ENCODE results near the gene SP140L. TPM values are rescaled to one million over a fixed set of nuclear protein-coding genes. Genes with fewer than 3 reads are reported as not detected.
A peak's percentile ranks its signal among the peaks of the same experiment; 100 is the strongest.
"Not testable (repeated sequence)": the region's sequence is repeated elsewhere in the genome, so short reads cannot be mapped to it uniquely, and the experiment has no call there.

SP140L gene
- 10 to 100 TPM; 11.4 to 11.5 TPM for total RNA-seq

GRCh38 chr2:230326453-230327417, at the start of gene SP140L:
SP140L (plus strand) TSS chr2:230327193; CDS start chr2:230327270, 77 bp downstream.
- Histone ChIP-seq H3K27me3 (replicated peaks; ENCODE audit: insufficient read depth) (no peaks in the 10 kb centered on the region), H3K9me3 (peaks cover 4% of the 10 kb centered on the region), H3K27ac (peak within 1 kb of the TSS; percentile 49 to 70), H3K4me3 (peak within 1 kb of the TSS; percentile 88), H3K4me1 (ENCODE audit: control insufficient read depth in 1 of 2, low read depth in 2 of 2) (peaks cover 5 to 8% of the 10 kb centered on the region in 2 donors), H3K36me3 (no peaks in the 10 kb centered on the region)
- ATAC-seq (ENCODE audit: insufficient number of reproducible peaks, low FRiP score, low read depth), result peak; percentile 85
- no peak for TF ChIP-seq CTCF (IDR thresholded peaks at IDR 0.05)
- DNase-seq (ENCODE audit: low spot score), result peak; percentile 28

GRCh38 chr2:230282936-230283335, 44.1 kb upstream of the SP140L start:
- Histone ChIP-seq H3K4me3 (no peak overlapping the region), H3K27me3 (replicated peaks; ENCODE audit: insufficient read depth) (no peaks in the 10 kb centered on the region), H3K9me3 (no peaks in the 10 kb centered on the region), H3K27ac (no peak overlapping the region), H3K36me3 (no peaks in the 10 kb centered on the region), H3K4me1 (ENCODE audit: control insufficient read depth in 1 of 2, low read depth in 2 of 2) (no peaks in the 10 kb centered on the region)
- no peak for DNase-seq (ENCODE audit: low spot score)
- ATAC-seq (ENCODE audit: insufficient number of reproducible peaks, low FRiP score, low read depth), result no peak
- TF ChIP-seq CTCF (IDR thresholded peaks at IDR 0.05), result no peak

- no peak for TF ChIP-seq CTCF (IDR thresholded peaks at IDR 0.05)
- Histone ChIP-seq H3K4me1 (ENCODE audit: control insufficient read depth in 1 of 2, low read depth in 2 of 2) (no peaks in the 10 kb centered on the region), H3K36me3 (no peaks in the 10 kb centered on the region), H3K27ac (no peak overlapping the region), H3K9me3 (no peaks in the 10 kb centered on the region), H3K4me3 (no peak overlapping the region), H3K27me3 (replicated peaks; ENCODE audit: insufficient read depth) (no peaks in the 10 kb centered on the region)
- no peak for ATAC-seq (ENCODE audit: insufficient number of reproducible peaks, low FRiP score, low read depth)
- DNase-seq (ENCODE audit: low spot score), result no peak
Observed at GRCh38 chr2:230286048-230286447, 40.9 kb upstream of the SP140L start.

GRCh38 chr2:230289311-230289710, 37.7 kb upstream of the SP140L start:
- not testable (repeated sequence) for H3K27ac ChIP-seq; ATAC-seq (ENCODE audit: insufficient number of reproducible peaks, low FRiP score, low read depth); H3K36me3 ChIP-seq; H3K4me1 ChIP-seq (ENCODE audit: control insufficient read depth in 1 of 2, low read depth in 2 of 2); H3K27me3 ChIP-seq (replicated peaks; ENCODE audit: insufficient read depth); H3K4me3 ChIP-seq; H3K9me3 ChIP-seq; DNase-seq (ENCODE audit: low spot score)

GRCh38 chr2:230295192-230295591, 31.8 kb upstream of the SP140L start:
- ATAC-seq (ENCODE audit: insufficient number of reproducible peaks, low FRiP score, low read depth) (no peak), DNase-seq (ENCODE audit: low spot score) (no peak)
- no peak overlapping the region for H3K27ac ChIP-seq
- TF ChIP-seq CTCF (IDR thresholded peaks at IDR 0.05), result no peak
- no peaks in the 10 kb centered on the region for H3K4me1 ChIP-seq (ENCODE audit: control insufficient read depth in 1 of 2, low read depth in 2 of 2)
- no peaks in the 10 kb centered on the region for H3K9me3 ChIP-seq
- H3K27me3 ChIP-seq (replicated peaks; ENCODE audit: insufficient read depth), result no peaks in the 10 kb centered on the region
- H3K36me3 ChIP-seq, result no peaks in the 10 kb centered on the region
- H3K4me3 ChIP-seq, result no peak overlapping the region

Measured in thoracic aorta (tissue), 2 donors.